ENCODE results near the gene MROH8.

The MROH8 gene

DNA sequence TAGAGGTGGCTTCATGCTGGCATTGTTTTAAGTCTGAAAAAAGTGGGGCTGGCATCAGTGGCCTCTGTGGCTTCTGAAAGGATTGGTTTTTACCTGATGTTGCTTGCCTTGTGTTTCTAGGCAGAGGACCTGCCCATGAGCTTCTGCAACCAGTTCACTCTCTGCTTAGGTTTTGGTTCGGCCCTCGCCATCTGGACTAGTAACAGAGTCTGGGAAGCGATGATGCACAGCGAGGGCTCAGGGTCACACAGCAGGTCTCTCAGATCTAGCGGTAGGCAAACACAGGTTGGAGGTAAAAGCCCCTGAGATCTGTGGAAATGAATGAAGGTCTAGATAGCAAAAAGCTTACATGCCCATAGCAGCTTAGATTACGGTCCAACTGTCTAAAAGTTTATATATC is 76.8 kb downstream of the MROH8 start:
- Histone ChIP-seq H3K27me3 (replicated peaks; ENCODE audit: control insufficient read depth, insufficient read depth, low read length) (no peaks in the 10 kb centered on the region), H3K4me3 (replicated peaks; ENCODE audit: low read depth, low read length) (no peak overlapping the region), H3K36me3 (ENCODE audit: control insufficient read depth, insufficient read depth, low read length) (no peaks in the 10 kb centered on the region)
- TF ChIP-seq, protein P1, sequence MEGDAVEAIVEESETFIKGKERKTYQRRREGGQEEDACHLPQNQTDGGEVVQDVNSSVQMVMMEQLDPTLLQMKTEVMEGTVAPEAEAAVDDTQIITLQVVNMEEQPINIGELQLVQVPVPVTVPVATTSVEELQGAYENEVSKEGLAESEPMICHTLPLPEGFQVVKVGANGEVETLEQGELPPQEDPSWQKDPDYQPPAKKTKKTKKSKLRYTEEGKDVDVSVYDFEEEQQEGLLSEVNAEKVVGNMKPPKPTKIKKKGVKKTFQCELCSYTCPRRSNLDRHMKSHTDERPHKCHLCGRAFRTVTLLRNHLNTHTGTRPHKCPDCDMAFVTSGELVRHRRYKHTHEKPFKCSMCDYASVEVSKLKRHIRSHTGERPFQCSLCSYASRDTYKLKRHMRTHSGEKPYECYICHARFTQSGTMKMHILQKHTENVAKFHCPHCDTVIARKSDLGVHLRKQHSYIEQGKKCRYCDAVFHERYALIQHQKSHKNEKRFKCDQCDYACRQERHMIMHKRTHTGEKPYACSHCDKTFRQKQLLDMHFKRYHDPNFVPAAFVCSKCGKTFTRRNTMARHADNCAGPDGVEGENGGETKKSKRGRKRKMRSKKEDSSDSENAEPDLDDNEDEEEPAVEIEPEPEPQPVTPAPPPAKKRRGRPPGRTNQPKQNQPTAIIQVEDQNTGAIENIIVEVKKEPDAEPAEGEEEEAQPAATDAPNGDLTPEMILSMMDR (IDR thresholded peaks at IDR 0.05; ENCODE audit: insufficient read depth, low read length, poor library complexity, severe bottlenecking): no peak
- DNase-seq (ENCODE audit: extremely low read depth, insufficient read length): no peak

DNA sequence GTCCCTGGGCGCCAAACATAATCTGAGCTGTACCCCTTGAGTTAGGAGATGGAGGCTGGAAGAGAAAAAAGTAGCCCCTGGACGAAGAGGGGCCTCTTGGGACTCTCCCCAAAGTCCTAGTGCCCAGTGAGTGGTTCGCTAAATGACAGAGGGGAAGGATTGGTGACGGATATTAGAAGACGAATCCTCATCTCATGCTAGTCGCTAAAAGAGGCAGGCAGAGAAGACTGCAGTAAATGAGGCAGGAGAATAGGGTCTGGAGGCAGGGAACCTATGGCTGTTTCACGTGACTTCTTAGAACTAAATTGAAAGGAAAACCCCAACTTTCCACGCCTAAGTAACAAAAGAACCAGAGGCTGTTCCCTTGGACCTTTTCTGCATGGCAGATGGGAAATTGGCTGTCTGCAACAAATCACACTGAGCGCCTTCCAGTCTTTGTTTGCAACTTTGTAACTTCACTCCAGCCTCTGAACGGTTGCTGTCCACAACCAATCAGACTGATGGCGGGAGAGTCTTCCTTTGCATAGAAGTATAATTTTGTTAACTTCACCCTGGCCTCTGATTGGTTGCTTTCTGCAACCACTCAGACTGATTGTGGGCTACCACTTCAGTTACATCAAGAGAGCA is 82.8 kb downstream of the MROH8 start:
- DNase-seq (ENCODE audit: extremely low read depth, insufficient read length): peak; percentile 26
- H3K4me3 ChIP-seq (replicated peaks; ENCODE audit: low read depth, low read length): peak overlapping the region; percentile 80
- TF ChIP-seq, protein P1 (IDR thresholded peaks at IDR 0.05; ENCODE audit: insufficient read depth, low read length, poor library complexity, severe bottlenecking): no peak
- no peaks in the 10 kb centered on the region for H3K36me3 ChIP-seq (ENCODE audit: control insufficient read depth, insufficient read depth, low read length)
- no peaks in the 10 kb centered on the region for H3K27me3 ChIP-seq (replicated peaks; ENCODE audit: control insufficient read depth, insufficient read depth, low read length)

DNA sequence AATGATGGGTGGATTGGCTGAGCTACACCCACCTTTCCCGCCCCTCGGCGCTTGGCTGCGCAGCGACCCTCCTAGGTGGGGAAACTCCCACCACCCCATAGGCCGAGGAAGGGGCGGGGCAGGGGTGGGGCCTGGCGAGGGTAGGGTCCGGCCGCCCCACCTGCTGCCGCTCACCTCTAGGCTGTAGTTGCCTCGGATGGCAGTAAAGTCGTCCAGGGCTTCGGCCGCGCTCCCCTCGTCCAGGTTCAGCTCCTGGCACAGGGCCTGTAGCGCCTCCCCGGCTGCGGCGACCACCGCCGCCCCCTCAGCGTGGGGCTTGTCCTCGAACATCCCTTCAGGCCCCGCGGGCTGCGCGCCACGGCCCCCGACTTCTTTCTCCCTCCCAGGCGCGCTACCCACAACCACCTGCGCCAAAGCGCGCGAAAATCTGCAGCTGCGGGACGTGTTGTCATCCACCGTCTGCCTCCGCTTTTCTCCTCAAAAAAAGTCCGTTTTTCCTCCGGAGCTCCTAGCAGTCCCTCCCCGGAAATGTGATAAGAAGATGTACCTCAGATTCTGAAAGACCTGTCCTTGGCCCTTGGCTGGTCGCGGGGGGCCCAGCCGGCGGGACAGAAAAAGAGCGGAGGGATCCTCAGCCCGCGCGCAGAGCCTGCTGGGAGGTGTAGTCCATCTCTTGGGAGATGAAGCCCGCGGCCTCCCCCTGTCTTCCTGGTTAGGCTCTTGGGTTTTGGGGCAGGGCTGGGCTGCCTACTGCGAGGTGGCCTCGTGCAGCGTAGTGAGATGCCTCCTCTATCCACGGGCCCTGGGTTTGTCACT is 83.5 kb downstream of the MROH8 start, which contains the start of gene RBL1:
Gene RBL1 (minus strand): TSS at position 399 of the 816 bp plus-strand sequence. CDS start 69 bp downstream, at position 330.
- Histone ChIP-seq H3K36me3 (ENCODE audit: control insufficient read depth, insufficient read depth, low read length) (no peaks in the 10 kb centered on the region; the same call in 1 of the 2 replicates), H3K27me3 (replicated peaks; ENCODE audit: control insufficient read depth, insufficient read depth, low read length) (no peaks in the 10 kb centered on the region), H3K4me3 (replicated peaks; ENCODE audit: low read depth, low read length) (peak within 1 kb of the TSS; percentile 80)
- peak; percentile 97 for DNase-seq (ENCODE audit: extremely low read depth, insufficient read length)
- TF ChIP-seq, protein P1 (IDR thresholded peaks at IDR 0.05; ENCODE audit: insufficient read depth, low read length, poor library complexity, severe bottlenecking): peak; percentile 27

DNA sequence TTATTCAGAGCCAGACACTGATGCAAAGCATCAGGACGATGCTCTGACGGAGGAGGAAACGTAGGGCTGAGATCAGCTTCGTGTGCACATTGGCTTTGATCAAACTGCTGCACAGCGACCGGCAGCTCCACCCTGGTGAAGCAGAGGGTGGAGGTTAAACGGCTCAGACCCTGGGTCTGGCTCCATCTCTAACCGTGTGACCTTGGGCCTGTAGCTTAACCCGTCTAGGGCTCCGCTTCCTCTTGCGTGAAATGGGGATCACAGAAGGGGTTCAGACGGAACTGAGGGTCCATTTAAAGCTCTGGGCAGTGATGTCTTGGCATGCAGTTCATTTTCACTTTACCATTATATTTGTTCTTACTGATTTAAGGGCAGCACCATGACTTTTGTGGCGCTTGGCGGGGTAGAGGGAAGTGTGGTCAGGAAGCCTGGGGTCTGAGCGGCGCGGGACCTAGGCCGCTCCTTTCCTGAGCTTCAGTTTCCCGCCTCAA is 84.2 kb downstream of the MROH8 start:
- TF ChIP-seq, protein P1 (IDR thresholded peaks at IDR 0.05; ENCODE audit: insufficient read depth, low read length, poor library complexity, severe bottlenecking): no peak
- peak overlapping the region; percentile 80 for H3K4me3 ChIP-seq (replicated peaks; ENCODE audit: low read depth, low read length)
- H3K27me3 ChIP-seq (replicated peaks; ENCODE audit: control insufficient read depth, insufficient read depth, low read length): no peaks in the 10 kb centered on the region
- no peaks in the 10 kb centered on the region; the same call in 1 of the 2 replicates for H3K36me3 ChIP-seq (ENCODE audit: control insufficient read depth, insufficient read depth, low read length)
- no peak for DNase-seq (ENCODE audit: extremely low read depth, insufficient read length)

DNA sequence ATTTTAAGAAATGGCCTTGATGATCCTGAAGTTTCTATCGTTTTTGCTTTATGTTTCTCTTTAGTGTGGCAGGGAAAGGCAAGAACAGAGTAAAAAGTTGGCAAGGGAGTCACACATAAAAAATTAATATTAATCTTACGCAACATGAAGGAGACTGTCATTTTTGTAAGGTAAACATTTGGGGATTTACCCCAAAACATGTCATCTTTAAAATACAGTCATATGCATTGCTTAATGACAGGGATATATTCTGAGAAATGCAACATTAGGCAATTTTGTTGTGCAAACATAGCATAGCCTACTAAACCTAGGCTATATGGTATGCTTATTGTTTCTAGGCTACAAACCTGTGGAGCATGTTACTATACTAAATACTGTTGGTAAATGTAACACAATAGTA is 88.9 kb downstream of the MROH8 start:
- no peak for DNase-seq (ENCODE audit: extremely low read depth, insufficient read length)
- H3K36me3 ChIP-seq (ENCODE audit: control insufficient read depth, insufficient read depth, low read length): peaks cover 2% of the 10 kb centered on the region

More for the DNA sequence above, 88.9 kb downstream of the MROH8 start:
- no peaks in the 10 kb centered on the region for H3K27me3 ChIP-seq (replicated peaks; ENCODE audit: control insufficient read depth, insufficient read depth, low read length)
- H3K4me3 ChIP-seq (replicated peaks; ENCODE audit: low read depth, low read length): no peak overlapping the region
- TF ChIP-seq, protein P1 (IDR thresholded peaks at IDR 0.05; ENCODE audit: insufficient read depth, low read length, poor library complexity, severe bottlenecking): no peak
